Fibroblast of pulmonary artery (primary cell): ENCODE data around the gene PPM1L.

Experiments
- DNase-seq: peaks from one replicate; pipeline ENCODE4 v3.0.0-alpha.2; 2010; ENCODE audit warnings: low read depth
- H3K4me3 ChIP-seq: replicated peaks from 2 replicates; pipeline ENCODE4 v1.5.1; 2011; ENCODE audit warnings: low read depth, mild to moderate bottlenecking, control low read depth, low read length, moderate library complexity
- TF ChIP-seq, protein P1 (sequence below): IDR thresholded peaks from 2 replicates; pipeline ENCODE4 v1.5.1; 2011; ENCODE audit warnings: mild to moderate bottlenecking, control low read depth, low read length, inconsistent platforms; ENCODE audit errors: missing control alignments

PPM1L gene

DNA sequence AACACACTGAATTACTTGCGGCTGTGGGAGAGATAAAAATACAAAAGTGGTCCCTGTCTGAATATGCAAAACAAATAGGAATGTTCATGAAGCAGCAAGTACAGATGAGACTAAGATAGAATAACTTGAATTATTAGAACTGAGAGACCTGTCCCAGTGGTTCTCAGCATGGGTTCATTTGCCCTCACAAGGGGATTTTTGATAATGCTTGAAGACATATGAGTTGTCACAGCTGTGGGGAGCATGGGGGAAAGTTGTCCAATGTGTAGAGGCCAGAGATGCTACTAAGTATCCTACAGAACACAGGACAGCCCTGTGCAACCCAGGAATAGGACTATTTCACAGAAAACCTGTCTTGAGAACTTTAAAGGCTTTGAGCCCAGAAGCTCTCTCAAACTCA, 22.4 kb downstream of the PPM1L start:
- H3K4me3 ChIP-seq: no peak overlapping the region
- DNase-seq: no peak
- TF ChIP-seq, protein P1, sequence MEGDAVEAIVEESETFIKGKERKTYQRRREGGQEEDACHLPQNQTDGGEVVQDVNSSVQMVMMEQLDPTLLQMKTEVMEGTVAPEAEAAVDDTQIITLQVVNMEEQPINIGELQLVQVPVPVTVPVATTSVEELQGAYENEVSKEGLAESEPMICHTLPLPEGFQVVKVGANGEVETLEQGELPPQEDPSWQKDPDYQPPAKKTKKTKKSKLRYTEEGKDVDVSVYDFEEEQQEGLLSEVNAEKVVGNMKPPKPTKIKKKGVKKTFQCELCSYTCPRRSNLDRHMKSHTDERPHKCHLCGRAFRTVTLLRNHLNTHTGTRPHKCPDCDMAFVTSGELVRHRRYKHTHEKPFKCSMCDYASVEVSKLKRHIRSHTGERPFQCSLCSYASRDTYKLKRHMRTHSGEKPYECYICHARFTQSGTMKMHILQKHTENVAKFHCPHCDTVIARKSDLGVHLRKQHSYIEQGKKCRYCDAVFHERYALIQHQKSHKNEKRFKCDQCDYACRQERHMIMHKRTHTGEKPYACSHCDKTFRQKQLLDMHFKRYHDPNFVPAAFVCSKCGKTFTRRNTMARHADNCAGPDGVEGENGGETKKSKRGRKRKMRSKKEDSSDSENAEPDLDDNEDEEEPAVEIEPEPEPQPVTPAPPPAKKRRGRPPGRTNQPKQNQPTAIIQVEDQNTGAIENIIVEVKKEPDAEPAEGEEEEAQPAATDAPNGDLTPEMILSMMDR: no peak

DNA sequence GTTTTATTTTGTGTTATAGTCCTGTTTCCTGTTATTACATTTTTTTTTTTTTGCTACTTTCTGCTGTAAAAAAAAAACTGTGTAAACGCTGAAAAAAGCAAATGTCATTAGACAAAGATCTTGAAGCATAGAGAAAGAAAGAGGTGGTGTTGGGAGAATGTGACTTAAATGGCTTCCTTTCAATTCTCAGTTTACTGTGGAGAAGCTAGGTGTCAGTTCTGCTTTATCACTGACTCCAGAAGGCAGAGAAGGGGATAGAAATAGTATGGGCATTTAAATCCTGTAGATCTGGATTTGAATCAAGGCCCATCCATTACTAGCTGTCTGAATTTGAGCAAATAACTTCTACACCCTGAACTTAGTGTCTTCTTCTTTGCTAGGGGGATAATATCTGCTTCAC, 23.0 kb downstream of the PPM1L start:
- H3K4me3 ChIP-seq: no peak overlapping the region
- TF ChIP-seq, protein P1: no peak
- no peak for DNase-seq

DNA sequence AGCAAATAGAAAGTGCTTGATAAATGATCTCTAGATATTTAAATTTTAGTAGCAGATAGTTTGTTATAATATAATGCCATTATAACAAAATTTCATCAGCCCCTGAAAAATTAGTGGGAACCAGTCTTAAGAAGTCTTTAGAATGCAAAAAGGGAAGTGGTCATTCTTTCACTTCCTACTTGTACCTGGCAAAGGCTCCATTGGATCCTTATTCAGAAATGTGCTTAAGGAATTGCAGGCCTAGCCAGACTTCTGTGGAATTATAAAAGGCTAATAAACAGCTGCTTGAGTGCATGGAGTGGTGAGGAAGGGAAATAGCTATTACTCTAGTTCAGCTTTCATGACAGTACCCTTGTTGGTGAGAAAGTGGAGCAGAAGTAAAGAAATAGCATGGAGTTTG, 24.2 kb downstream of the PPM1L start:
- TF ChIP-seq, protein P1: no peak
- no peak for DNase-seq
- H3K4me3 ChIP-seq: no peak overlapping the region

DNA sequence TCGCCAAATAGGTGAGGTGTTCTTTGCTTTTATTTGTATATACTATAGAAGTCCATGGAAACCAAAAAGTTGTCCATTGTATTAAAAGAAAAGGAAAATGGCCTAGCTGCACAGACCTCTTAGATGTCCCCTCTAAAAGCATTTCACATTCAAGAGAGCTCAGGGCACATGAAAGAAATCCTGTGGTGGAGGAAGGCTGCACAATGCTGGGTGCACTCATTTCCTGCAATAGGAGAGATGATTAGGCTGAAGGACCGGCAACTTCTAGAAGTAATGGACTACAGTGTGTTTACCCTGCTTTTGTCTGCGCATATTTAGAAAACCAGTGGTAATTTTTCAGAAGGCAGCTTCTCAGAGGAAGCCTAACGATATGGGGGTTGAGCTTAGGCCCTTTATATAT, 25.4 kb downstream of the PPM1L start:
- DNase-seq: no peak
- no peak overlapping the region for H3K4me3 ChIP-seq
- TF ChIP-seq, protein P1: no peak

DNA sequence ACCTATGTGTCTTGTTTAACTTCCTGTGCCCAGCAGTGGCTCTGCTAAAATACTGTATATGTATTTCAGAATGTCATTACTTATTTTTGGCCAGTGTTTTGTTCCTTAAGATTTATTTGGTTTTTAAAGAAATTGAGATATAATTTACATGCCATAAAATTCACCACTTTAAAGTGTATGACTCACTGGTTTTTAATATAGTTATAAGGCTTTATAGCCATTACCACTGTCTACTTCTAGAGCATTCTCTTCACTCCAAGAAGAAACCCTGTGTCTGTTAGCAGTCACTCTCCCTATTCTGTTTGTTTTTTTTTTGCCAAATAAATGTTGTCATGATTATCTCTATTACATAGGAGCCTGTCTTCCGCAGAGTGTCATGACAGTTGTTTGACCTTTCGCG, 25.8 kb downstream of the PPM1L start:
- TF ChIP-seq, protein P1: no peak
- H3K4me3 ChIP-seq: no peak overlapping the region
- no peak for DNase-seq

DNA sequence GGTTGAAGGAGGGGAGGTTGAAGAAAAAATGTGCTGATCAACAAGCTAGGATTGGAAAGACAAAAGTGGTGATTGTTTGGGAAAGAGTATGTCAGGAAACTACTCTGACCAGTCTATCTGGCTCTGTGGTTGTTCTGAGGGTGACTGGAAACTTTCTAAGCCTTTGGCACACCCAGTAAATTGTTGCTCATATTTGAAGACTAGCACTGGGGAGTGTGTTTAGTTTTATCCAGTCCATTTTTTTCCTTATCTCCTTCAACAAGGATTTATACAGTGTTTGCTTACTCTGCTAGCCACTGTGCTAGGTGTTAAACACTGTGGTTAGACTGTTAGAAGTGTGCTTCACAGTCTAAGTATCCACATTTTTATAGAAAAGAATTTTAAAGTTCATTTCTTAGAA, 28.8 kb downstream of the PPM1L start:
- TF ChIP-seq, protein P1: no peak
- DNase-seq: no peak
- H3K4me3 ChIP-seq: no peak overlapping the region

DNA sequence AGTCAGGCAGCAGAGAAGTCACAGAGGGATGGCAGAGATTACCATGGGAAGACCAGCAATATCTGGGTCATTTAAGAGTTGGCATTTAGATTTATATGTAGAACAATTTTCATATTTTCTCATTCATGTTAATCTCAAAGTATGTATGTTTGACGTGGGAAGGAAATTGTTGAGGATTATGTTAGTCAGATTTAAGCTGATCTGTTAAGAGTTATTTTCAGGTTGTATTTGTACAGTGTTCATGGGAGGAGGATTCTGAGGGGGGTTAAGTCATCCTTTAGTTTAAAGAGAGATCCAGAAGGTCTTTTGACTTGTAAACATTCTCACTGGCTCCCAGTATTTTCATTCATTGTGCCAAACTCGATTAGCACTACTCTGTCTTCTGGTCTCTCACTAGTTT, 34.7 kb downstream of the PPM1L start:
- no peak overlapping the region for H3K4me3 ChIP-seq
- no peak for DNase-seq
- TF ChIP-seq, protein P1: no peak
